Retina (tissue), 1 donor: ENCODE measurements around the gene TRAF3.
A peak's percentile ranks its signal among the peaks of the same experiment; 100 is the strongest.
"Not testable (repeated sequence)": the region's sequence is repeated elsewhere in the genome, so short reads cannot be mapped to it uniquely, and the experiment has no call there.

Experiments used
- DNase-seq: peaks from one replicate; pipeline ENCODE4 v3.0.0-alpha.2; 2016

Gene TRAF3

GRCh38 chr14:102752239-102752847, 24.9 kb upstream of the TRAF3 start:
- DNase-seq: no peak

GRCh38 chr14:102754370-102755262, 22.6 kb upstream of the TRAF3 start:
- DNase-seq: no peak

GRCh38 chr14:102757646-102758045, 19.6 kb upstream of the TRAF3 start:
- DNase-seq: no peak

- no peak for DNase-seq
Measured at GRCh38 chr14:102758087-102758486, 19.2 kb upstream of the TRAF3 start.

GRCh38 chr14:102759456-102760187, 17.6 kb upstream of the TRAF3 start:
- DNase-seq: no peak

GRCh38 chr14:102760496-102761193, 16.6 kb upstream of the TRAF3 start:
- DNase-seq: peak; percentile 63

GRCh38 chr14:102761206-102761605, 16.0 kb upstream of the TRAF3 start:
- no peak for DNase-seq

GRCh38 chr14:102764220-102764671, 13.0 kb upstream of the TRAF3 start:
- no peak for DNase-seq

GRCh38 chr14:102765770-102766169, 11.5 kb upstream of the TRAF3 start:
- DNase-seq: not testable (repeated sequence)

- no peak for DNase-seq
Measured at GRCh38 chr14:102768223-102769048, 8.8 kb upstream of the TRAF3 start.

- no peak for DNase-seq
Measured at GRCh38 chr14:102769049-102769327, 8.3 kb upstream of the TRAF3 start.

GRCh38 chr14:102770147-102771123, 6.8 kb upstream of the TRAF3 start:
- no peak for DNase-seq

GRCh38 chr14:102771144-102771543, 6.1 kb upstream of the TRAF3 start:
- DNase-seq: no peak

- DNase-seq: no peak
Measured at GRCh38 chr14:102772781-102773570, 4.3 kb upstream of the TRAF3 start.

- peak; percentile 84 for DNase-seq
Measured at GRCh38 chr14:102774391-102775153, 2.7 kb upstream of the TRAF3 start.

- no peak for DNase-seq
Measured at GRCh38 chr14:102775855-102776760, 1.1 kb upstream of the TRAF3 start.

GRCh38 chr14:102777711-102778337, 575 bp downstream of the TRAF3 start:
- no peak for DNase-seq
